H1 (cell line): Measurements from ENCODE around the gene TPBGL. TPM values are rescaled to one million over a fixed set of nuclear protein-coding genes. Genes with fewer than 3 reads are reported as not detected.

Experiments used
- RAD21 ChIP-seq, 2 experiments: IDR thresholded peaks in 1 of 2; conservative IDR thresholded peaks in 1 of 2; 2 replicates each; pipeline ENCODE4 v1.6.1; 2011; ENCODE audit warnings: low read depth in 2 of 2, low read length in 2 of 2, improper control_type of control experiment in 1 of 2, inconsistent platforms in 1 of 2, mild to moderate bottlenecking in 1 of 2, moderate library complexity in 1 of 2
- SIN3A ChIP-seq, 2 experiments: IDR thresholded peaks in 1 of 2; conservative IDR thresholded peaks in 1 of 2; 2 replicates each; pipeline ENCODE4 v1.6.1; 2011 to 2012; ENCODE audit warnings: low read length in 2 of 2, improper control_type of control experiment in 1 of 2, low read depth in 1 of 2, mild to moderate bottlenecking in 1 of 2
- TEAD4 ChIP-seq: IDR thresholded peaks from 2 replicates; pipeline ENCODE4 v1.6.1; 2012; ENCODE audit warnings: low read depth, low read length, inconsistent platforms, mixed read lengths
- polyA plus RNA-seq, 7 experiments: library from polyadenylated mRNA; depleted of rRNA in 3 of 7; stranded (reverse) in 5 of 7; unstranded in 2 of 7; fragments of >200 nt in 5 of 7; fragments of 200-250 nt in 2 of 7; gene quantifications; 1 replicate in 5 of 7; 2 replicates in 1 of 7; 4 replicates in 1 of 7; pipeline versions ENCODE4 v1.2.1 to v1.2.3, GENCODE V29; 2011 to 2013; ENCODE audit warnings: missing spikeins in 2 of 7, mixed read lengths in 2 of 7
- total RNA-seq: library from RNA; stranded (reverse); fragmentation: NEBNext Ultra II Directional; extraction: Animal tissue kit (Norgen Biotek cat#: 25700); gene quantifications from 2 replicates; pipeline ENCODE4 v1.2.1, GENCODE V29; 2021

TPBGL gene
- total and polyA plus RNA-seq, 2 of the 8 experiments (the other 6 are each of a cell fraction or from before 2014, with no cell fraction given): 0.26 to 0.37 TPM

DNA sequence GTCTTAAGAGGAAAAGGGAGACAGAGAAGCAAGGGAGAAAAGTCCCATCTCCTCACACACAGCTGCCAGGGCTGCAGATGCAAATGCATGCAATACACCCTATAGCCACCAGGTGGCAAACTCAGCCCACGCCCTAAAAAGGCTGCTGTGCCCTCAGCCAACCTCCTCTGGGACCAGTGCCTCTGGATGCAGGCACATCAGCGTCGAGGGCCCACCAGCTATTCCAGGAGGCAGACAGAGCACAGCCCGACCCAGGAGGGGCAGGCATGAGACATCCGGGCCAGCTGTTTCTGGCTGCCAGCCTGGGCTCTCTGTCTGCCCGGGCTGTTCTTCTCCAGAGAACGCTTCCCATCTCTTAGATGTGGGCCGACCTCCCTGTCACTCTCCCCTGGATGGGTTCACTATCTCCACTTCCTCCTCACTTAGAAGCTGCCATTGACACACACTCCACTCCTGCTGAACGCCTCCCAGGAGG lies 39.7 kb downstream of the TPBGL start (continued):
- TF ChIP-seq TEAD4: peak; percentile 14; the same call in 1 of the 2 replicates
- peak; percentile 98 for TF ChIP-seq RAD21 (IDR thresholded peaks at IDR 0.05 in 1 of 2, conservative IDR thresholded peaks at IDR 0.05 in 1 of 2; ENCODE audit: low read depth in 2 of 2, low read length in 2 of 2)
- TF ChIP-seq SIN3A (conservative IDR thresholded peaks at IDR 0.05 in 1 of 2, IDR thresholded peaks at IDR 0.05 in 1 of 2; ENCODE audit: low read depth in 1 of 2, low read length in 2 of 2): 0 out of 4 replicates have a peak, but pooled peaks of 1 of the 2 experiments have one; percentile 33
